ENCODE data around the gene SEMA4A.
A peak's percentile ranks its signal among the peaks of the same experiment; 100 is the strongest.
"Not testable (repeated sequence)": the region's sequence is repeated elsewhere in the genome, so short reads cannot be mapped to it uniquely, and the experiment has no call there.

SEMA4A gene

DNA sequence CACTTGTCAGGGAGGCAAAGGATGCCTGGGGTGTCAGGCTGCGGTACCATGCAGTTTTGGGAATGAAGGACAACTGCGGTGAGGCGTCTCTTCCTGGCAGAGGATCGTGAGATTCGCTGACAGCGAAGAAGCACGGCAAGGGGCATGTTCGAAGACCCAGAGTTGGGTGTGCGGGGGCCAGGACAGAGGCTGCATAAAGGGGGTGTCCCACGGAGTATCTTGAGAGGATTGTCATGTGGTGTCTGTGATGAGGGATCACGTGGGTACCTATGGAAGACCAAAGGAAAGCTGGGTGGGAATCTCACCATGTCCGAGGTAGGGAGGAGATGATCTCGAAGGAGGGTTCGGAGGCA lies 40.9 kb downstream of the SEMA4A start:
- no peak for DNase-seq (ENCODE audit: low read depth in 2 of 2)

- no peak for DNase-seq (ENCODE audit: low read depth in 2 of 2)
These were observed 42.5 kb downstream of the SEMA4A start for GRCh38 chr1:156195853-156196252.

- no peak for DNase-seq (ENCODE audit: low read depth in 2 of 2)
These were observed 43.1 kb downstream of the SEMA4A start for GRCh38 chr1:156196445-156196844.

DNA sequence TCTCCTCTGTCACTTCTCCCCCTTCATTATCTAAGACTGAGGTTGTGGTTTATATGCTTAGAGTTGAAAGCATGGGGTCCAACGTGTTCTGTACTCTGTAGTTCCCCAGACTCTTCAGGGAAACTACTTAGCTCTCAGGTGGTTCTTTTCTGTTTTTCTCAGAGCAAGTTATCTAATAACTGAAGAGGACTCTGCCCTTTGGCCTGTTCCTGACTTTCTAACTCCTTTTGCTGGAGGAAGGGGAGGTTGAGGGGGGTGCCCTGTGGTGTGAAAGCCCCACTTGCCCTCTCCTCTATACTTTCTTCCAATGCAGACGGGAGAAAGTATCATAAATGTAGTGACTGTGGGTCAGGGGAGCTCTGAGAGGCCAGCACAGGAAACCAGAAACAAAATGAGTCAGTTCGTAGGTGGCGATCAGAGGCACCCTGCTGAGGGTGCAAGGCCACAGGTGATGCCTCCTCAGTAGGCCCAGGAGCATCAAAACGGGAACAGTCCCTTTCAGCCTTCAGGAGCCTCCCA lies 45.5 kb downstream of the SEMA4A start:
- DNase-seq (ENCODE audit: low read depth in 2 of 2), result no peak

DNA sequence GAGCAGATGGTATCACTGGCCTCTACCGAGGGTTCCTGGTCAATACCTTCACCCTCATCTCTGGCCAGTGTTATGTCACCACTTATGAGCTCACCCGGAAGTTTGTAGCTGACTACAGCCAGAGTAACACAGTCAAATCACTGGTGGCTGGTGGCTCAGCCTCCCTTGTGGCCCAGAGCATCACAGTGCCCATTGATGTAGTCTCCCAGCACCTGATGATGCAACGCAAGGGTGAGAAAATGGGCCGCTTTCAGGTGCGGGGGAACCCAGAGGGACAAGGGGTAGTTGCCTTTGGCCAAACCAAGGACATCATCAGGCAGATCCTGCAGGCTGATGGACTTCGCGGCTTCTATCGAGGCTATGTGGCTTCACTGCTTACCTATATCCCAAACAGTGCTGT lies 46.7 kb downstream of the SEMA4A start:
- no peak for DNase-seq (ENCODE audit: low read depth in 2 of 2)

DNA sequence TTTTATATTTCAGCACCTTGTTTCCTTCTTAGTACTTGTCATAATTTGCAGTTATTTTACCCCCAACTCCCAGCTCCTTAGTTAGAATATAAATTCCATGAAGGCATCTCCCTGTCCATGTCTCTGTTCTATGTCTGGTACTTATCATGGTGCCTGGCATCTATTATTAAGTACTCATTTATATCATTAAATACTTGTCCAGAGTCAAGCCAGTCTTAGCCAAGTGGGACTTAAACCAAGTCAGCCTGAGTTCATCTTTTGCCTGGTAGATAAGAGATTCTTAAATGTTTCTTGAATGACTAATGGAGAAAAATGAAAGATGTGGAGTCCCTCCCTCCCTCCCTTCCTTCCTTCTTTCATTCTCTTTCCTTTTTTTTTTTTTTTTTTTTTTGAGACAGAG lies 49.9 kb downstream of the SEMA4A start:
- DNase-seq (ENCODE audit: low read depth in 2 of 2), result no peak

GRCh38 chr1:156204686-156205085 lies 51.3 kb downstream of the SEMA4A start:
- DNase-seq (ENCODE audit: low read depth in 2 of 2), result no peak

DNA sequence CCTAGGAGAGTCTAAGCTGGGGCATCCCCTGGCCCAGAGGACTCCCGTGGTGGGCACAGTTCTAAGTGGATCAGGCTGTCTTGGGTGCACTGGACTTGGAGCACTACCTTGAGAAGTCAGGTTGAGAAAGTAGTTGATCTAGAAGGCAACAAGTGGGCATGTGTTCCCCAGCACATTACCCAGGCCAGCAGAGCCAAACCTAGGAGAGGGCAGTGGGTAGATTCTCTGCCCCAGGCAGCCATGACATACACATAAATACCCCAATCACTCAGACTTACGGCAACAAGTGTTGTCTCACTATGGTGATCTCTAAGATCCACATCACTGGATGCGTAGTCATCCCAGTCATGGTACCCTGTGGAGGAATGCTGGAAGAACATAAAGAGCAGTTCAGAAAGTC lies 57.9 kb downstream of the SEMA4A start:
- DNase-seq (ENCODE audit: low read depth in 2 of 2), result no peak

DNA sequence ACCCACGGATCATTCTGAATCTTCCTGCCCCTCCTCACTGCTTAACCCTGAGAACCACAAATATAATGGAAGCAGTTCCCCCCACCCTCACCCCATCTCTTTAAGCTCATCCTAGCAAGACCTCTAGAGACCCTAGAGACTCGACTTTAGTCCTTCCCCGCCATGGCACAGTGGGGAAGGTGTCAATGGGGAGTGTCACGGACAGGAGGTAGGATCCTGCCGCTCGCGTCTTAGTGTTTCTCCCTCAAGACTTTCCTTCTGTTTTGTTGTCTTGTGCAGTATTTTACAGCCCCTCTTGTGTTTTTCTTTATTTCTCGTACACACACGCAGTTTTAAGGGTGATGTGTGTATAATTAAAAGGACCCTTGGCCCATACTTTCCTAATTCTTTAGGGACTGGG lies 58.7 kb downstream of the SEMA4A start:
- no peak for DNase-seq (ENCODE audit: low read depth in 2 of 2)

- peak; percentile 86 to 89 for DNase-seq (ENCODE audit: low read depth in 2 of 2)
These were observed 59.7 kb downstream of the SEMA4A start, which contains the start of gene PMF1 for GRCh38 chr1:156212833-156213643. PMF1 (plus strand) TSS chr1:156213007; CDS start chr1:156213016, 9 bp downstream.

DNA sequence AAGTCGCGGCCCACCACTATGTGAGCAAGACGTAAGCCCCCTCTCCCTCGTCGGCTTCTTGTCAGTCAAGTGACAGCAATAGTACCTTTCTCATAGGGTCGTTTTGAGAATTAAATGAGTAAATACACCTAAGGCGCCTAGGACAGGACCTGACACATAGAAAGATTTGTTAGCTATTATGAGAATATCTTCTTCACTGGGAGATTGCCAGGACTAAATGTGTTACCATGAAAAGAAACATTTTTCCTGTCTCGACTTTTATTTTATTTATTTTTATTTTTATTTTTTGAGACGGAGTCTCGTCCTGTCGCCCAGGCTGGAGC lies 60.2 kb downstream of the SEMA4A start:
- DNase-seq (ENCODE audit: low read depth in 2 of 2), result no peak

DNA sequence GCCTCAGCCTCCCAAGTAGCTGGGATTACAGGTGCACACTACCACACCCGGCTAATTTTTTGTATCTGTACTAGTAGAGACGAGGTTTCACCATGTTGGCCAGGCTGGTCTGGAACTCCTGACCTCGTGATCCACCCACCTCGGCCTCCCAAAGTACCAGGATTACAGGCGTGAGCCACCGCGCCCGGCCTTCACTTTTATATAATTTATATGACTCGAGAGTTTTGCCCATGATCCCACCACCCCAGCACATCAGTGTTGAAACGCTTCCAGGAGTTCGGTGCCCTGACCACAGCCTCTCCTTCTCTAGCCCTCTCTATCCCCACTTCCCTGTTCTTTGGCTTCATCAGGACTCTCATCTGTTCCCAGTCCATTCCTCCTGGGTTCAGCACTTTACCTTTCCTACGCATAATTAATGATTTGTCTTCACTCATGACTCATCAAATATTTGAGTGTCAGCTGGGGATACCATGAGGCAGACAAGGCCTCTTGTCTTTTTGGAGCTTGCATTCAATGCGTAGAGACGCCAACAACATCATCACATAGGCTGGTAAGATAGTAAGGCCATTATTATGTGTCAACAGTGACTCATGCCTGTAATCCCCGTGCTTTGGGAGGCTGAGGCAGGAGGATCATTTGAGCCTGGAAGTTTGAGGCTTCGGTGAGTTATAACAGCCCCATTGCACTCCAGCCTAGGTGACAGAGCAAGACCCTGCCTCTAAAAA lies 60.8 kb downstream of the SEMA4A start:
- DNase-seq (ENCODE audit: low read depth in 2 of 2), result no peak

- DNase-seq (ENCODE audit: low read depth in 2 of 2), result not testable (repeated sequence)
These were observed 63.1 kb downstream of the SEMA4A start for GRCh38 chr1:156216361-156217086.

- DNase-seq (ENCODE audit: low read depth in 2 of 2), result no peak
These were observed 64.5 kb downstream of the SEMA4A start for GRCh38 chr1:156217871-156218270.

GRCh38 chr1:156220226-156220625 lies 66.8 kb downstream of the SEMA4A start:
- DNase-seq (ENCODE audit: low read depth in 2 of 2), result no peak

GRCh38 chr1:156221986-156222692 lies 68.8 kb downstream of the SEMA4A start:
- no peak for DNase-seq (ENCODE audit: low read depth in 2 of 2)

DNA sequence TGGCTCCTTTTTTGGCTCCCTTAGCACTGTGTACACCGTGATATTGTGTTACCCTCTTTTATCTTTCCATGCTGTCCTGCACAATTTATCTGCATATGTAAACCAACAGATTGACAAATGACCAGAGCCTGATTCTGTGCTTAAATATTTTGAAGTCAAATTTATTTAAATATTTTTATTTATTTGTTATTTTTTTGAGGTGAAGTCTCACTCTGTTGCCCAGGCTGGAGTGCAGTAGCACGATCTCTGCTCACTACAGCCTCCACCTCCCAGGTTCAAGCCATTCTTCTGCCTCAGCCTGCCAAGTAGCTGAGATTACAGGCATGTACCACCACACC lies 72.3 kb downstream of the SEMA4A start:
- no peak for DNase-seq (ENCODE audit: low read depth in 2 of 2)

DNA sequence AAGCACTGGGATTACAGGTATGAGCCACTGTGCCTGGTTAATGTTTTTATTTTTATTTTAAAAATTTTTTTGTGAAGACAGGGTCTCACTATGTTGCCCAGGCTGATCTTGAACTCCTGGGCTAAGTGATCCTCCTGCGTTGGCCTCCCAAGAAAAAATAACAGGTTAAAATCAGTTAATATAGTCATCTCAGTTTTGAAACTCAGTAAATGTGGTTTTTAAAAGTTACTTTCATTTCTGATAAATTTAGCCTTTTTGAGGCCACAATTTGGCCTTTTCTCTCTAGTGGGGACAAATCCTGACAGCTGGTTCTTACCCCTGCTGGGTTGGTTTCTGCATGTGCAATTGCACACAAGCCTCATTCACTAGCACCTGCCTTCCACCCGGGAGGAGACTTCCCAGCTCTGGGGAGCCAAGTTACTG lies 72.7 kb downstream of the SEMA4A start:
- DNase-seq (ENCODE audit: low read depth in 2 of 2), result no peak

DNA sequence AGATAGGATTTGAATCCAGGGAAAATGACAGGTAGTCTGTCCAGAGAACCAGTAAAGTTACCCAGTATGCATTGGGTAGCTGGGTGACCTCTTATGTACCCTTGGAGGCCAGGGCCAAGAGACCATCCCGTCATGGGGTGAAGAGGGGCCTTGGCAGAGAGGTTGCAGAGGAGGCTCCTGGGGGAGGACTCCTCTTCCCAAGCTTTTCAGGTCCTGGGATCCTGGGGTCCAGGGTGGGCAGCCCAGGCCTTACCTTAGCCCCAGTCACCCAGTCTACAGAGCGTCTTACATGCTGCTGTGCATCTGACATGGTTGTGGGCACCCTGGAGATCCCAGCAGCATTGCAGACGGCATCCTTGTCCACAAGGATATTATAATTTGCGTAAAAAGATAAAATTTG lies 73.4 kb downstream of the SEMA4A start:
- DNase-seq (ENCODE audit: low read depth in 2 of 2), result no peak
